GM19025 (cell line): Measurements from ENCODE around the gene FAM171A2.

Experiments
- ATAC-seq: cut with Tn5 transposase; IDR thresholded peaks from one replicate; pipeline ENCODE4 v1.9.1; 2021; ENCODE audit warnings: mild to moderate bottlenecking, low read depth, moderate library complexity; ENCODE audit not compliant: unreplicated experiment

FAM171A2 gene

DNA sequence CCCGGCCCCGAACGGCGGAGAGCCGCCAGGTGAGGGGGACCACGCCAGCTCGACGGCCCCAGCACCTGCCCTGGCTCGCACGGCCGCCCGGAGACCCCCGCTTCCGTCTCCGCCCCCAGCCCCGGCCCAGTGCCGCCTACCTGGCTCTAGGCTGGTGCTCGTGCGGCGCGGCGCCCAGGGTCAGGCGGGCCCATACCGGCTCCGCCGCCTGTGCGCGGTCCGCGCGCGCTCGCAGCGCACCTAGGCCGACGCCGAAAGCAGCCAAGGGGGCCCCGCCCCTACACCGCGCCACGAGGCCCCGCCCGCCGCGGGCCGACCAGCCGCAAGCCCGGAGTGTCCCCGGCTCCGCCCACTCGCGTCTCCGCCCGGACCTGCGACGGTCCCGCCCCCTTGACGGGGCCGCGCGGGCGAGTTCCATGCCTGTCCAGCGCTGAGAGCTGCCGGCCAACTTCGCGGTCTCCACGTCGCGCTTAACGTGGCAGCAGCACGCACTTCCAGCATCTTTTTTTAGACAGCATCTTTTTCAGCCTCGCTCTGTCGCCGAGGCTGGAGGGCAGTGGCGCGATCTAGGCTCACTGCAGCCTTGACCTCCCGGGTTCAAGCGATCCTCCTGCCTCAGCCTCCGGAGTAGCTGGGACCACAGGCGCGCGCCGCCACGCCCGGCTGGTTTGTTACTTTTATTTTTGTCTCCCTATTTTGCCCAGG is 38.9 kb downstream of the FAM171A2 start, which contains the start of gene SLC25A39:
SLC25A39 (minus strand) TSS at position 253 of the 705 bp plus-strand sequence. CDS start 1,261 bp downstream, outside the sequence.
- peak; percentile 56 for ATAC-seq

GRCh38 chr17:44324092-44324570 is 39.5 kb downstream of the FAM171A2 start:
- ATAC-seq: peak; percentile 10

DNA sequence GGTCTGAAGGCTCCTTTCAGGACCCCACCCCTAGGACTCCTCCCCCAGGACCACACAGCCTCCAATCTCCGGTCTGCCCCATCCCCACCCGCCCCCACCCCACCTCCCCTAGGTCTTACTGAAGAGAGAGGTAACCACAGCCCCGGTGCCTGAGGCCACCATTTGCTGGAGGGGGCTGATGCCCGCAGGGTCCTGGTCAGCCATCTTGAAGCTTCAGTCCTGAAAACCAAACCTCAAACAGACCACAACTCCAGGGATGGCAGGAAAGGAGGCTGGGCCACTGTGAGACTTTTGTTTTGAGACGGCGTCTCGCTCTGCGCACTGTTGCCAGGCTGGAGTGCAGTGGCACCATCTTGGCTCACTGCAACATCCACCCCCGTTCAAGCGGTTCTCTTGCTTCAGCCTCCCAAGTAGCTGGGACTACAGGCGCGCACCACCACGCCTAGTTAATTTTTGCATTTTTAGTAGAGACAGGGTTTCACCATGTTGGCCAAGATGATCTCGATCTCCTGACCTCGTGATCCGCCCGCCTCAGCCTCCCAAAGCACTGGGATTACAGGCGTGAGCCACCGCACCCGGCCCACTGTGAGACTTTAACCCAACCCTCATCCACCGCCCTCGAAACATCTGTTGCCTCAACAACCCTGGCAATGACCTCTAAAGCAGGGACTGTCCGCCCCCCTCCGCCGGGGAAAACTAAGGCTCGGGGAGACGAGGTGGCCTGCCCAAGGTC is 40.1 kb downstream of the FAM171A2 start:
- ATAC-seq: no peak

DNA sequence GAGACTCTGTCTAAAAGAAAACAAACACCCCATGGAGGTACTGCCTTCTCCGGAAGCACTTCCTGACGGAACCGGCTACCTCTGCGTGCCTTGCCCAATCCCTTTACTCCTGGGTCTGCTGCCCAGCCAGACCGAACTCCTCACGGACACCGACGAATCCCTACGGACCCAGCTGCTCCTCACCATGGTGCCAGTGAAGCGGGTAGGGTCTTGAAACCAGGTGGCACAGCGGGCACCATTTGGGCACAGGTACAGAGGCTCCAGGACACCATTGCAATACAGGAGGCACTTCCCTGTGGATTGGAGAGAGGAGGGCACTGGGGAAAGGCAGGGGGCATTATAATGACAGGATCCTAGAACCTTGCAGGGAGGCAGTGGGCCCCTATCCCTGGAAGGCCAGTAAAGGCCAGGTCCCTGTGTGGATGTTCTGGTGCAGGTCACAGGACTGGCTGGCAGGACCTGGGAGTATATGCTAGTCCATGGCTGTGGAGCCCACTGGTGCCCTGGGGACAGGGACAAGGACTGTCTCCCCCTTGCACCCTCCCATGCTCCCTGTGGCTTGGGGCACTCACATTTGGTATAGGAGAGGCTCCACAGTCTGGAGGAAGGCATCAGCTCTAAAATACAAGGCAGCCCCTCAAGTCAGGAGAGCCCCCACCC is 41.3 kb downstream of the FAM171A2 start:
- no peak for ATAC-seq

DNA sequence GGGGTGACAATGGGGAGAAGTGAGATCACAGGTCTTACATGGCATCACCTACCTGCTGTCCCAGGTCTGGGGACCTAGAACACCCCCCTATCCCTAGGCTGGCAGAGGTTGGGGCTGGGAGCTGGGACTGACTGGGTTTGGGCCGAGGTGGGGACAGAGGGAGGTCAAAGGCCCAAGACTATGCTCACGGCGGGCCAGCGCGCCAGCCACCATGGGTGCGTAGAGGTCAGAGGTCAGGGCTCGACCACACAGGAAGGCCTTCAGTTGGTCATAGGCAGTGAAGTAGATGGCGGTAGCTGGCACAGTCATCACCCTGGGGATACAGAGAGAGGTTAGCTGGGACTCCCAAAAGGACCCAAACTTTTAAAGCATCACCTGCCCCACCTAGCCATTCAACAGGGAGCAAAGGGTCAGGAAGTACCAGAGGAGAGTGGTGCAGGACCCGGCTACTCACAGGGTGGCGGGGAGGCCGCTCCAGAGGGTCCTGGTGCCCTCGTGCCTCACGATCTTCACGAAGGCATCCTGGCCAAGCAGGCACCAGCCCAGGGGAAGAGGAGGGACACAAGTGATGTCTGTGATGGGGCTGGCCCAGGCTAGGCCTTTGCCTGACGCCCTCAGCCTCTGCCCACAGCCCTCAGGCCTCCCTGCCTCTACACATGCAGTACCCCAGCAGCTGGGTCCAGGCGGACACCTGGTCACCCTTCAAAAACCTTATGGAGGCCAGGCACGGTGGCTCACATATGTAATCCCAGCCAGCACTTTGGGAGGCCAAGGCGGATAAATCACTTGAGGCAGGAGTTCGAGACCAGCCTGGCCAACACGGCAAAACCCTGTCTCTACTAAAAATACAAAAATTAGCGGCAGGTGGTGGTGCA is 42.2 kb downstream of the FAM171A2 start:
- ATAC-seq: no peak

DNA sequence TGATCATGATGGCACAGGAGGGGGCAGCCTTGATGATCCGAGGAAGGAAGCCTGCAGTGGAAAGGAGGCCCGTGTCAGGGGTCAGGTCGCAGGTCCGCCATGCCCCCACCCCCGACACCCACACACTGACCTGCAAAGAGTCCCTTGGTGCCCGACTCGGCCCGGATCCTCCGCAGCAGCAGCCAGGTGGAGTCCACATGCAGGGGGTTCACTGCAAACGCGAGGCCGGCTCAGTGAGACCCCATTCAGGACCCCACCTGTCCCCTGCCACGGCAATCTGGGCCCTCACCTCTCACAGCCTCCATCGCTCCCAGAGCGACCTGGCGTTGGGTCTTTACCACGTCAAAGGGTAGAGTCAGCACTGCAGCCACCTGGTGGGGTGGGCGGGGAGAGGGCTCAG is 43.6 kb downstream of the FAM171A2 start:
- ATAC-seq: no peak

DNA sequence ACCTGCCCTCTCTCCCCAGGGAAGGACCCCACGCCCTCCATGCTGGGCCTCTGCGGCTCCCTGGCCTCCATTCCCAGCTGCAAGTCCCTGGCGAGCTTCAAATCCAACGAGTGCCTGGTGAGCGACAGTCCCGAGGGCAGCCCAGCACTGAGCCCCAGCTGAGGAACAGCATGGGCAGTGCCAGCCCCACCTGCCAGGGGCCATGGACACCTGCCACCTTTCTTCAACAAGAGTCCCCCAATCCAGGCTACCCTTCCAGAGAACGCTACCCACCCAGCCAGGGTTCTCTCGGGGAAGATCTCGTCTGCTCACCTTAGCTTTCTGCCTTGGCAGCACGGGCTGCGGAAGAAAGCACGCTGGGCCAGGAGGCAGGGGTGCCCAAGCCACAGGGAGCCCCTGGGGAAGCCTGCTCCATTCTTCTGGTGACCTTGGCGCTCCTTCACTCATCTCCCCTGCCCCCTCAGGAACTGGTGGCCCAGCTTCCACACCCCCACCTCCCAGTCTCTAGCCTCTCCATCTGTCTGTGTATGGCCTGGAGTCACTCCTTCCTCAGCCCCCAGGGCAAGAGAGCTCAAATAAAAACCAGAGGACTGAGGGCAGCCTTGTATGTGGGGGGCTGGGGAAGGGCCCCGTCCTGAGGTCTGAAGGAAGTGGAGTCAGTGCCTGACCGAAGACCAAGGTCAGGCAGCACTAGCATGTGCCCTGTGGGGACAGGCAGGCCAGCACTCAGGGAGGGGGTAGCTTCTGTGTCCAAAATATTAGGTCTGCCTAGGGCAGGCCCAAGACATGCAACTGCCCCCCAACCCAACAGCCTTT is 45.4 kb downstream of the FAM171A2 start:
- ATAC-seq: no peak

DNA sequence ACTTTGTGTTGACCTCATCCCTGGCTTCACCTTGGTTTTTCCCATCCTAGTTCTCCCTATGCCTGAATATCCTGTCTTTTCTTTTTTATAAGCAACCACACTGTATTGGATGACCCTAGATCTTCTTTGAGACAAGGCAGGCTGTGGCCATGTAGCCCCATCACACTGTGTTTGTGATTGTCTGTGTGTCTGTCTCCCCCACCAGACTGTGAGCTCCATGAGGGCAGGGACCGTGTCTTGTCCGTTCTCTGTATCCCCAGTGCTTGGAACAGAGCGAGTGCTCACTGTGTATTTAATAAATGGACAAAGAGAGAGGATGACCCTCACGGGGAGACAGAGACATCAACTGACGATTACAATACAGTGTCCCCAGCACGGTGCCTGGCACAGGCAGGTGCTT is 46.1 kb downstream of the FAM171A2 start:
- no peak for ATAC-seq

GRCh38 chr17:44315760-44316731 is 47.6 kb downstream of the FAM171A2 start:
- no peak for ATAC-seq

DNA sequence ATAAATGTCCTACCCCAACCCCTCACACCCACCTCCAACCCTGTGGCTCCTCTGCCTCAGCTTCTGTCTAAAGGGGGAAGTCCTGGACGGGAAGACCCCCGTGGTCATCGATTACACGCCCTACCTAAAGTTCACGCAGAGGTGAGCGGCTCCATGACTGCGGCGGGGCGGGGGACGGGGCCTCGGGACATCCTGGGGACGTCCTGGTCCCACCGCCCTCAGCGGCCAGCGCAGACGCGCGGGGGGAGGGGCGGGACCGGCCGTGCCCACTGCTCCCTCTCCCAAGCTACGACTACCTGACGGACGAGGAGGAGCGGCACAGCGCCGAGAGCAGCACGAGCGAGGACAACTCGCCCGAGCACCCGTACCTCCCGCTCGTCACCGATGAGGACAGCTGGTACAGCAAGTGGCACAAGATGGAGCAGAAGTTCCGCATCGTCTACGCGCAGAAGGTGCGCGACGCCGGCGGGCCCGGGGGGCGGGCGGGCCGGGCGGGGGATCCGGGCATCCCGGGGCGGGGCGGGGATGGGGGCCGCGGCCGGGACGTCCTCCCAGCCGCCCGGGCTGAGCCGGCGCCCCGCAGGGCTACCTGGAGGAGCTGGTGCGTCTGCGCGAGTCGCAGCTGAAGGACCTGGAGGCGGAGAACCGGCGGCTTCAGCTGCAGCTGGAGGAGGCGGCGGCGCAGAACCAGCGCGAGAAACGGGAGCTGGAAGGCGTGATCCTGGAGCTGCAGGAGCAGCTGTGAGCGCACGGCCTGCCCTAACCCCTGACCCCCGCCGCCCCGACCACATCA is 48.6 kb downstream of the FAM171A2 start:
- ATAC-seq: no peak

DNA sequence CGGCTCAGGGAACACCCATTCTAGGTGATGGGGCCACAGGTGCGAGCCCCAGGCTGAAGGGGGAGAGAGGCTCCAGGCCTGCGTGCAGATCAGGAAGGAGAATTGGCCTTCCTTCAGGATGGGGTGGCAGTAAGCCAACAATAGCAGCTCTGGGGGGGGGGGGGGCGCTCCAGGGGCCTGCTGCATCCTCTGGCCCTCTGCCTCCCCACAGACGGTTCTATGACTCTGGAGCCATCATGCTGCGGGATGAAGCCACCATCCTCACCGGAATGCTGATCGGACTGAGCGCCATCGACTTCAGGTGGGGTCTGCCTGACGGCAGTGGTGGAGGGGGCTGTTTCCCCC is 49.2 kb downstream of the FAM171A2 start:
- ATAC-seq: no peak

DNA sequence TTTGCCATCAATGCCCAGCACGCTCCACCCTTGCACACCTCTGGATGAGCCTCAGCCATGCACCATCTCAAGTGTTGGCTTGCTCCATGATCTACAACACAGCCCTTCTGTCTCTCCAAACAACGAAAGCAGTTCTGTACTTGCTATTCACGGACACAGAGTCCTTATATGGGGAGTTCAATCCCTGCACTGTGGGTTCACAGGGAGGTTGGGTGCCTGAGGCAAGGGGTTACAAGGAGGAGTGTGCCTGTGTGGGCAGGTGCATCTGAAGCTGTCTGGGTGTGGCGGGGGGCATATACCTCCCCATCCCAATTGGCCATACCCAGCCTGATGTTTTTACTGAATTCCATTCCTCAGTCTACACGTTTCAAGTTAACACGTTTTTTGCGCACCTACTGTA is 49.6 kb downstream of the FAM171A2 start:
- no peak for ATAC-seq

GRCh38 chr17:44312396-44313104 is 51.1 kb downstream of the FAM171A2 start:
- no peak for ATAC-seq

GRCh38 chr17:44311562-44312181 is 52.0 kb downstream of the FAM171A2 start:
- no peak for ATAC-seq

- no peak for ATAC-seq
Measured at GRCh38 chr17:44310609-44311376, 52.9 kb downstream of the FAM171A2 start.

DNA sequence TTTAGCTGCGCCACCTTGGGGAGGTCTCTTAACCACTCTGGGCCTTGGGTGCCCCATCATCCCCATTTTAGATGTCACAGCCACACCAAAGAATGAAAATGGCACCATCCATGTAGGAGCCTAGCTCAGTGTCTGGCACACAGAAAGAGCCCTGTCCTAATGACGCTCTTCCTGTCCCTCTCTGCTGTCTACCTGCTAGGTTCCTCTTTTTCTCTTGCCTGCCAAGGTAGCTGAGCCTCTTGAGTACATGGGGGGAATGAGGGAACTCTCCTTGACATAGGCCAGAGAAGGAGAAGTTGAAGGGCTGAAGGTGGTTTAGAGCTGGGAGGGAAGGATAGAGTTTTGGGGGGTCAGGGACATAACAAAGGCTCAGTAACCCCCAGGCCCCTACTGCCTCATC is 53.5 kb downstream of the FAM171A2 start:
- ATAC-seq: no peak
